Stimulated activated CD4-positive, alpha-beta T cell treated with anti-CD3 and anti-CD28 coated beads, Interleukin-4, amount 100 ng/mL, for 24 hours (primary cell): ENCODE results near the gene KIF19.

Source experiments
- DNase-seq: peaks from one replicate; pipeline ENCODE4 v3.0.0-alpha.2; 2020

The KIF19 gene

DNA sequence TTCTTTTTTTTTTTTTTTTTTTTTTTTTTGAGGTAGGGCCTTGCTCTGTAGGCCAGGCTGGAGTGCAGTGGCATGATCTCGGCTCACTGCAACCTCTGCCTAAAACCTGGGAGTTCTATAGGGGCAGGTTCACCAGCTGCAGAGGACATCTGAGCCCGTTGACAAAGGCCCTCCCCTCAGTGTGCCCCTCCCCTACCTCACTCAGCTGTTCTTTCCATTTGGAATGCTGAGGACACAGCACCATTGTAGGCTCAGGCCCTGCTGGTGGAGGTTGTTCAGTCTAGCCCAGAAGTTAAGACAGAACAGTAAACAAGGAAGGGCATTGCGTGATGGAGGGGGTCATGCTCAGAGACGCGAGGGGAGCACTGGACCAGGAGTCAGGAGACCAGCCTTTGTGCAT lies 21.8 kb upstream of the KIF19 start:
- no peak for DNase-seq

- no peak for DNase-seq
Observed at GRCh38 chr17:74305865-74306654, 20.0 kb upstream of the KIF19 start.

- no peak for DNase-seq
Observed at GRCh38 chr17:74307984-74308773, 17.8 kb upstream of the KIF19 start.

- DNase-seq: no peak
Observed at GRCh38 chr17:74309902-74310301, 16.1 kb upstream of the KIF19 start.

DNA sequence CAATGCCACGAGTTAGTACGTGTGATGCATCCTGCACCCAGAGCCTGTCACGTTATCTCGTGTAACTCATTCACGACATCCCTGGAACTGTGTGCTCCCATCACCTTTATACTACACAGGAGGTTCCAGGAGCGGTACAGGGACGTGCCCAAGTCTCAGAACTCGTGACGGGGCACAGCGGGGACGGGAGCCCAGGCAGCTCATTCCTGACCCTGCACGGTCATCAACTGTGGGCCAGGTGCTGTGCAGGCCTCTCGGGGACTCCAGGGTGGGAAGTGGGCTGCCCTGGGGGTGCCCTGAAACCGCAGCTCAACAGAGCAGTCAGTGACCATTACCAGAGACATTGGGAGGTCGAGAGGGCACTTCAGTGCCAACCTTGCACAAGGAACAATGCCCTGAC lies 11.1 kb upstream of the KIF19 start:
- no peak for DNase-seq

- no peak for DNase-seq
Observed at GRCh38 chr17:74316220-74316619, 9.8 kb upstream of the KIF19 start.

GRCh38 chr17:74317071-74317470 lies 9.0 kb upstream of the KIF19 start:
- DNase-seq: no peak

DNA sequence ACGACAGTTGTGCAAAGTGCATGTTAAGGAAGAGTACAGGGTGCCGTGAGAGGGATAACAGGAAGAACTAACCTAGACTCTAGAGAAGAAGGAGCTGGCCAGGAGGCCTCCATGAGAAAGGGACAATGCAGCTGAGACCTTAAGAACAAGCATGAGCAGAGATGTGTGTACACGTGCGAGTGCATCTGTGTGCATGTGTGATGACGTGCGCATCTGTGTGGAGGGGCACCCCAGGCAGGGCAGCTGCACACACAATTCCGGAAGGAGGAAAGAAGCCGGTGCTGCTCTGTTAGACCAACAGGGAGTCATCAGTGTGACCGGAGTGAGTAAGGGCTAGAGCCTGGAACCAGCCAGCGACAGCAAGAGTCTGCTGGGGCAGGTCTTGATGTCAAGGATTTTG lies 7.6 kb upstream of the KIF19 start:
- DNase-seq: no peak

DNA sequence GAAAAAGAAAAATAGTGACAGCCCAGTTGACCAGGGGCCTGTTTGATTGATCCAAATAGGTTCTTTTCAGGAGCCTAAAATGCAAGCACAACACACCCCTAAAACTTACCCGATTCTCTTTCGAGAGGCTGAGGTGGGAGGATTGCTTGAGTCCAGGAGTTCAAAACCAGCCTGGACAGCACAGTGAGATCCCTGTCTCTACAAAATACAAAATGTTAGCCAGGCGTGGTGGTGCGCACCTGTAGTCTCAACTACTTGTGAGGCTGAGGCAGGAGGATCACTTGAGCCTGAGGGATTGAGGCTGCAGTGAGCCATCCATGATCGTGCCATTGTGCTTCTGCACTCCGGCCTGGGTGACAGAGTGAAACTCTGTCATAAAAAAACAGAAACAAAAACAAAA lies 1.5 kb upstream of the KIF19 start:
- no peak for DNase-seq

DNA sequence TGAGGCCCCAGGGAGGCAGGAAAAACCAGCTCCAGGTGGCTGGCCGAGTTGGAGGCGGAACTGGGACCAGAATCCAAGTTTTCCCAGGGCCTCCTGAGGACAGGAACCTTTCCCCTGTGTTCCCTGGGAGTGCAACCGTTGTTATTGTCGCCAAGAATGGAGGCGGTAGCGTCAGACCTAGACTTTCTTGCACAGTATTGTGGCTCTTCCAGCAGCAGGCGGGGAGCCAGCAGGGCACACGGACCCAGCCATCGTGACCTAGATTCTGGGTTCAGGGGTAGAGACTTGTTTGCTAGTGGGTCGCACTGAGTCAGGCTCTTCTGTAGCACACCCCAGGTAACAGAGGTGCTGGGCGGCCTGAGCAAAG lies 667 bp upstream of the KIF19 start:
- no peak for DNase-seq

GRCh38 chr17:74326506-74326905 lies 480 bp downstream of the KIF19 start:
- no peak for DNase-seq

GRCh38 chr17:74328487-74328886 lies 2.5 kb downstream of the KIF19 start:
- DNase-seq: no peak

GRCh38 chr17:74329378-74329777 lies 3.4 kb downstream of the KIF19 start:
- no peak for DNase-seq

DNA sequence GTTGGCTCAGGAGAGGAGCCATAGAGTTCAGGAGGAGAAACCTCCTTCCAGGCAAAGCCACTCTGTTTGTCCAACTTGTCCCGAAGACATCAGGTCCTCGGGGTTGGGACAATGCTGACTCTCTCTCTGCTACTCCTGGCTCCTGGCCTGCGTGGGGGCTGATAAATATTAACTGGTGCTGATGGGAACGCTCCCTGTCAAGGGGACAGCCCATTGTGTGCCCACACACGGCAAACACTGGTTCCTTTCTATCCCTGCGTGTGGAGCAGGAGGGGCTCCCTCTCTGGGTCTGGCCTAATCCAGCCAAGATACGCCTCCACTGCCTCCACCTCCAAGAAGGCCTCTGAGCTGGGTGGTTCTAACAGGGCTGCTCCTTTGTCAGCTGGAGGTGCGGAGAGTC lies 4.4 kb downstream of the KIF19 start:
- DNase-seq: no peak

GRCh38 chr17:74332017-74332650 lies 6.1 kb downstream of the KIF19 start:
- DNase-seq: no peak

DNA sequence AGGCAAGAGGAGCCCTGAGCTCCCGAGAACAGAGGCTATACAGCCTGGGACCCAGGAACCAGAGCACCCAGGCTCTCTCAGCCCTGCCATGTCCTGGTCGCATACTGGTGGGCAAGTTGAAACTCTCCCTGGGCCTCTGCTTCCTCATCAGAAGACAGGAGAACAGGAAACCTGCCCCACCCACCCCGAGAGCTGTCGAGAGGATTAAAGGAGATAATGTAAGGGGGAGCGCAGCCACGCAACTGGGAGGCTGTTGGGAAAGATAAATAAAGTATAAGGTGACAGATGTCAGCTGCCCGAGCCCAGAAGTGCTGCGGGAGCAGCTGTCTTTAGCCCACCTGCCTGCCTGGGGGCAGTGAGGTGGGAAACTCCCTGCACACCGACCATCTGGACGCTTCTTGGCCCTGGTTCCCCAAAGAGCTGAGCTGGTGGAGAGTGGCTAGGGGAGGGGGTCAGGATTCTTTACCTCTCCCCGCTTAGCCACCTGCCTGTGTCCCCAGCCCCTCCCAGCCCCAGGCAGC lies 6.8 kb downstream of the KIF19 start:
- no peak for DNase-seq

DNA sequence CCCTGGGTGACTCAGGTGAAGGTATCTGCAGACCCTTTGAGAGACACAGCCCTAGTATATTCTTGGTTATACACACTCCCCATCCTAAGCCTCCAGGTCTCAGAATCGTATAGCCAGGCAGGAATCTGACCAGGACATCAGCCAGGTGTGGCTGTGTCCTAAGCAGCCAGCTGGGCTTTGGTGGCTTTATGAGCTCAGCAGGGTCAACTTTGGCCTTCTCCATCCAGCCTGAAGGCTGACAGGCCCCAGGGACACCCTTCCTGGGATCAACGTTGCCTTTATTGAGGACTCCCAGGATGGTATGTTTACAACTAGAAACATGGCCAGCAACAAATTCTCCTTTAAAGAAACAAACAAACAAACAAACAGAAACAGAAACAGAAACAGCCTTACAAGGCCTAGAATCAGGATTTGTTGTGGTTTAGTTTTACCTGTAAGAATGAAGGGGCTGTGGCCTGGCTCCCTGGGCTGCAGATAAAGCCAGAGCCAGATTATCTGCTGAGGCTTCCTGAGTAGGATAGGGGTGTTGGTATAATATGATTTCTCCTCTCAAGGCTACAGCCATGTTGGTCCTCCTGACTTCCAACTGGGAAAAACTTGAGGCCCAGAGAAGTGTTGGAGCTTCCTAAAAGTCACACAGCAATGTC lies 8.5 kb downstream of the KIF19 start:
- DNase-seq: no peak

- no peak for DNase-seq
Observed at GRCh38 chr17:74335529-74336062, 9.6 kb downstream of the KIF19 start.

GRCh38 chr17:74336307-74336706 lies 10.3 kb downstream of the KIF19 start:
- DNase-seq: no peak

- DNase-seq: no peak
Observed at GRCh38 chr17:74337834-74338500, 11.9 kb downstream of the KIF19 start.

- DNase-seq: no peak
Observed at GRCh38 chr17:74339537-74340195, 13.6 kb downstream of the KIF19 start.
